HepG2 (cell line): ENCODE data around the gene VPS18. TPM values are rescaled to one million over a fixed set of nuclear protein-coding genes. Genes with fewer than 3 reads are reported as not detected.

Source experiments
- ADNP ChIP-seq: sonication (generic); formaldehyde crosslinking; IDR thresholded peaks from 2 replicates; pipeline ENCODE4 v1.4.0; 2020; ENCODE audit warnings: missing genetic modification reagents
- BRF2 ChIP-seq: sonication (generic); formaldehyde crosslinking; IDR thresholded peaks from 2 replicates; pipeline ENCODE4 v1.8.1; 2022; ENCODE audit warnings: mild to moderate bottlenecking, missing genetic modification reagents
- CBFB ChIP-seq: sonication (generic); formaldehyde crosslinking; IDR thresholded peaks from 2 replicates; pipeline ENCODE4 v1.4.0; 2020; ENCODE audit warnings: missing genetic modification reagents
- FOXA3 ChIP-seq: IDR thresholded peaks from 2 replicates; pipeline ENCODE4 v1.6.1; 2016; ENCODE audit warnings: missing genetic modification reagents, missing compliant biosample characterization
- MED1 ChIP-seq: sonication (generic); formaldehyde crosslinking; IDR thresholded peaks from 2 replicates; pipeline ENCODE4 v1.4.0; 2020; ENCODE audit warnings: missing genetic modification reagents
- PLRG1 ChIP-seq: fragments of 450-650 bp; conservative IDR thresholded peaks from 2 replicates; pipeline ENCODE4 v1.6.1; 2016
- RARG ChIP-seq: sonication (generic); formaldehyde crosslinking; IDR thresholded peaks from 2 replicates; pipeline ENCODE4 v1.4.0; 2020; ENCODE audit warnings: low read depth, mild to moderate bottlenecking, missing genetic modification reagents
- RFXANK ChIP-seq: IDR thresholded peaks from 2 replicates; pipeline ENCODE4 v1.6.1; 2016
- RXRB ChIP-seq: IDR thresholded peaks from 2 replicates; pipeline ENCODE4 v1.6.1; 2016; ENCODE audit warnings: borderline replicate concordance, missing genetic modification reagents, missing compliant biosample characterization
- STAG1 ChIP-seq: sonication (generic); formaldehyde crosslinking; IDR thresholded peaks from 2 replicates; pipeline ENCODE4 v1.4.0; 2020; ENCODE audit warnings: missing genetic modification reagents
- STAT5B ChIP-seq: sonication (generic); formaldehyde crosslinking; IDR thresholded peaks from 2 replicates; pipeline ENCODE4 v1.4.0; 2020; ENCODE audit warnings: missing genetic modification reagents
- TFE3 ChIP-seq: IDR thresholded peaks from 2 replicates; pipeline ENCODE4 v1.6.1; 2016
- ZBTB2 ChIP-seq: sonication (generic); formaldehyde crosslinking; IDR thresholded peaks from 2 replicates; pipeline ENCODE4 v1.8.0; 2022; ENCODE audit warnings: low read depth, missing genetic modification reagents
- ZBTB46 ChIP-seq: sonication (generic); formaldehyde crosslinking; IDR thresholded peaks from 2 replicates; pipeline ENCODE4 v1.4.0; 2020; ENCODE audit warnings: mild to moderate bottlenecking, missing genetic modification reagents, borderline replicate concordance
- ZNF251 ChIP-seq: sonication (generic); formaldehyde crosslinking; IDR thresholded peaks from 2 replicates; pipeline ENCODE4 v1.9.0; 2021; ENCODE audit warnings: mild to moderate bottlenecking, missing genetic modification reagents
- ZNF296 ChIP-seq: sonication (generic); formaldehyde crosslinking; conservative IDR thresholded peaks from 2 replicates; pipeline ENCODE4 v1.5.0; 2020; ENCODE audit warnings: mild to moderate bottlenecking, missing genetic modification reagents
- ZNF652 ChIP-seq: IDR thresholded peaks from 2 replicates; pipeline ENCODE4 v1.6.1; 2016; ENCODE audit warnings: low read depth, borderline replicate concordance
- polyA plus RNA-seq, 8 experiments: library from polyadenylated mRNA; depleted of rRNA in 3 of 8; stranded (reverse) in 7 of 8; unstranded in 1 of 8; fragments of >200 nt; fragmentation: Illumina TruSeq in 4 of 8; extraction: Trizol in 4 of 8; gene quantifications; 2 replicates each; pipeline versions ENCODE4 v1.2.1 to v1.2.3, GENCODE V29; 2011 to 2016; ENCODE audit warnings: low read depth in 4 of 8, missing spikeins in 1 of 8, mixed read lengths in 1 of 8; ENCODE audit not compliant: insufficient read depth in 1 of 8
- total RNA-seq, 5 experiments: library from RNA; depleted of rRNA; stranded (reverse); fragments of >200 nt; fragmentation: Illumina TruSeq; extraction: Trizol; gene quantifications; 2 replicates each; pipeline ENCODE4 v1.2.3, GENCODE V29; 2016; ENCODE audit warnings: low read depth in 1 of 5
- TF ChIP-seq, protein P1 (sequence below): sonication (generic); formaldehyde crosslinking; IDR thresholded peaks from 2 replicates; pipeline ENCODE4 v1.5.0; 2020; ENCODE audit warnings: mild to moderate bottlenecking, missing genetic modification reagents
- TF ChIP-seq, protein P2 (sequence below), 2 experiments: fragments of 450-650 bp in 1 of 2; sonication (generic) in 1 of 2; formaldehyde crosslinking; IDR thresholded peaks; 2 replicates each; pipeline versions ENCODE4 v1.5.0 to v1.8.0; 2020 to 2022; ENCODE audit warnings: mild to moderate bottlenecking in 1 of 2, missing genetic modification reagents in 1 of 2

The VPS18 gene
- total and polyA plus RNA-seq, 2 of the 13 experiments (the other 11 are each of a cell fraction or from before 2014, with no cell fraction given) = 5.8 to 17.0 TPM

GRCh38 chr15:40893733-40894680 lies at the start of gene VPS18 (continued):
- TF ChIP-seq, protein P1, sequence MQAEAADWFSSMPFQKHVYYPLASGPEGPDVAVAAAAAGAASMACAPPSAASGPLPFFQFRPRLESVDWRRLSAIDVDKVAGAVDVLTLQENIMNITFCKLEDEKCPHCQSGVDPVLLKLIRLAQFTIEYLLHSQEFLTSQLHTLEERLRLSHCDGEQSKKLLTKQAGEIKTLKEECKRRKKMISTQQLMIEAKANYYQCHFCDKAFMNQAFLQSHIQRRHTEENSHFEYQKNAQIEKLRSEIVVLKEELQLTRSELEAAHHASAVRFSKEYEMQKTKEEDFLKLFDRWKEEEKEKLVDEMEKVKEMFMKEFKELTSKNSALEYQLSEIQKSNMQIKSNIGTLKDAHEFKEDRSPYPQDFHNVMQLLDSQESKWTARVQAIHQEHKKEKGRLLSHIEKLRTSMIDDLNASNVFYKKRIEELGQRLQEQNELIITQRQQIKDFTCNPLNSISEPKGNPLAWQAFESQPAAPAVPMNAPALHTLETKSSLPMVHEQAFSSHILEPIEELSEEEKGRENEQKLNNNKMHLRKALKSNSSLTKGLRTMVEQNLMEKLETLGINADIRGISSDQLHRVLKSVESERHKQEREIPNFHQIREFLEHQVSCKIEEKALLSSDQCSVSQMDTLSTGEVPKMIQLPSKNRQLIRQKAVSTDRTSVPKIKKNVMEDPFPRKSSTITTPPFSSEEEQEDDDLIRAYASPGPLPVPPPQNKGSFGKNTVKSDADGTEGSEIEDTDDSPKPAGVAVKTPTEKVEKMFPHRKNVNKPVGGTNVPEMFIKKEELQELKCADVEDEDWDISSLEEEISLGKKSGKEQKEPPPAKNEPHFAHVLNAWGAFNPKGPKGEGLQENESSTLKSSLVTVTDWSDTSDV (CRISPR knock-in tag) = peak; percentile 69; the same call in 1 of the 2 replicates
- TF ChIP-seq ZBTB2 (CRISPR knock-in tag) (peak; percentile 17; the same call in 1 of the 2 replicates), STAT5B (CRISPR knock-in tag) (no peak), TFE3 (CRISPR knock-in tag) (peak; percentile 82), BRF2 (CRISPR knock-in tag) (no peak), ADNP (no peak), RARG (CRISPR knock-in tag) (no peak), RXRB (CRISPR knock-in tag) (peak; percentile 43; the same call in 1 of the 2 replicates), PLRG1 (no peak), RFXANK (CRISPR knock-in tag) (no peak), ZBTB46 (CRISPR knock-in tag) (no peak; the same call in 1 of the 2 replicates), ZNF251 (CRISPR knock-in tag) (no peak), MED1 (CRISPR knock-in tag) (peak; percentile 61; the same call in 1 of the 2 replicates), STAG1 (CRISPR knock-in tag) (peak; percentile 89), ZNF652 (CRISPR knock-in tag) (no peak), FOXA3 (CRISPR knock-in tag) (peak; percentile 40), CBFB (peak; percentile 66; the same call in 1 of the 2 replicates), ZNF296 (CRISPR knock-in tag) (peak; percentile 68)
- TF ChIP-seq, protein P2, sequence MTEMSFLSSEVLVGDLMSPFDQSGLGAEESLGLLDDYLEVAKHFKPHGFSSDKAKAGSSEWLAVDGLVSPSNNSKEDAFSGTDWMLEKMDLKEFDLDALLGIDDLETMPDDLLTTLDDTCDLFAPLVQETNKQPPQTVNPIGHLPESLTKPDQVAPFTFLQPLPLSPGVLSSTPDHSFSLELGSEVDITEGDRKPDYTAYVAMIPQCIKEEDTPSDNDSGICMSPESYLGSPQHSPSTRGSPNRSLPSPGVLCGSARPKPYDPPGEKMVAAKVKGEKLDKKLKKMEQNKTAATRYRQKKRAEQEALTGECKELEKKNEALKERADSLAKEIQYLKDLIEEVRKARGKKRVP (CRISPR knock-in tag; IDR thresholded peaks at IDR 0.05) = no peak
